HG03103 (cell line): ENCODE results near the gene SMIM5.
"Not testable (repeated sequence)": the region's sequence is repeated elsewhere in the genome, so short reads cannot be mapped to it uniquely, and the experiment has no call there.

Experiments
- ATAC-seq: cut with Tn5 transposase; IDR thresholded peaks from one replicate; pipeline ENCODE4 v1.9.1; 2021; ENCODE audit warnings: low read depth; ENCODE audit not compliant: unreplicated experiment

Gene SMIM5

GRCh38 chr17:75632863-75633485 is at the start of gene SMIM5:
TSS of gene SMIM5 (plus strand) at chr17:75633434. CDS start at chr17:75640202, 6,768 bp downstream.
- no peak for ATAC-seq

- ATAC-seq, result no peak
Observed at GRCh38 chr17:75584849-75585175, 48.4 kb upstream of the SMIM5 start.

GRCh38 chr17:75587675-75588595 is 45.3 kb upstream of the SMIM5 start, which contains the start of gene MYO15B:
TSS of gene MYO15B (plus strand) at chr17:75587800. CDS start at chr17:75588058, 258 bp downstream.
- ATAC-seq, result no peak

GRCh38 chr17:75588596-75589011 is 44.6 kb upstream of the SMIM5 start:
- no peak for ATAC-seq

- ATAC-seq, result peak; percentile 54
Observed at GRCh38 chr17:75589012-75589918, 44.0 kb upstream of the SMIM5 start.

GRCh38 chr17:75589919-75590303 is 43.3 kb upstream of the SMIM5 start:
- no peak for ATAC-seq

- ATAC-seq, result no peak
Observed at GRCh38 chr17:75590314-75590761, 42.9 kb upstream of the SMIM5 start.

GRCh38 chr17:75590849-75591721 is 42.1 kb upstream of the SMIM5 start:
- ATAC-seq, result no peak

- ATAC-seq, result no peak
Observed at GRCh38 chr17:75591722-75592302, 41.4 kb upstream of the SMIM5 start.

- ATAC-seq, result no peak
Observed at GRCh38 chr17:75592348-75593020, 40.8 kb upstream of the SMIM5 start.

DNA sequence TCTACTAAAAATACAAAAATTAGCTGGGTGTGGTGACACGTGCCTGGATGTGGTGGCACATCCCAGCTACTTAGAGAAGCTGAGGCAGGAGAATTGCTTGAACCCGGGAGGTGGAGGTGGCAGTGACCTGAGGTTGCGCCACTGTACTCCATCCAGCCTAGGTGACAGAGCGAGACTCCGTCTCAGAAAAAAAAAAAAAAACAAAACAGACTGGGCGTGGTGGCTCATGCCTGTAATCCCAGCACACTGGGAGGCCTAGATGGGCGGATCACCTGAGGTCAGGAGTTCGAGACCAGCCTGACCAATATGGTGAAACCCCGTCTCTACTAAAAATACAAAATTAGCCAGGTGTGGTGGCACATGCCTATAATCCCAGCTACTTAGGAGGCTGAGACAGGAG is 39.8 kb upstream of the SMIM5 start:
- not testable (repeated sequence) for ATAC-seq

- ATAC-seq, result no peak
Observed at GRCh38 chr17:75594499-75595283, 38.5 kb upstream of the SMIM5 start.

DNA sequence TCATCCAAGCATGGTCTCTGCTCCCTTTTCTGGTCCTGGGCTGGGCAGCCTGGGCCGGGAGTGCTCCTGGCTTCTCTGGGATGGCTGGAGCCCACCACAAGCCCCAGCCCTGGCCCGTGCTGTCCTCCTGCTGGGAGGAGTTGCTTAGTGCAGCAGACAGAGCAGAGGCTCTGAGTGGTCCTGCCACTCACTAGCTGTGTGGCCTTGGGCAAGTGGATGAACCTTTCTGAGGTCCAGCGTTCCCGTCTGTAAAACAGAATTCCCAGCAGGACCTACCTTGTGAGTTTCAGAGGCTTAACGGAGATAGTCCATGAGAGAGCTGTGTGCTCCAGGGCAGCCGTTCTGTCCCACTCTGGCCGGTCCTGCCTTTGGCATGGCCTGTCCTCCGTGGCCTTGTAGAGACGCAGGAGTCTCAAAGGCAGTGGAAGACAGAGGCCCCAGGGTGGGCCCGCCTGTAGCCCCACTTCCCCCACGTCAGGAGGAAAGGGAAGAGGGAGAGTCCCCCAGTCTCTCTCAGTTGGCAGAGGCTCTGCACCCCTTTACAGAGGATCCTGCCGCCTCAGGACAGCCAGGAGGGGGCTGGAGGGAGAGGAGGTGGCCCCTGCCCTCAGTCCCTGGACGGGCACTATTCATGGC is 37.8 kb upstream of the SMIM5 start:
- no peak for ATAC-seq

GRCh38 chr17:75595920-75596313 is 37.3 kb upstream of the SMIM5 start:
- ATAC-seq, result no peak

DNA sequence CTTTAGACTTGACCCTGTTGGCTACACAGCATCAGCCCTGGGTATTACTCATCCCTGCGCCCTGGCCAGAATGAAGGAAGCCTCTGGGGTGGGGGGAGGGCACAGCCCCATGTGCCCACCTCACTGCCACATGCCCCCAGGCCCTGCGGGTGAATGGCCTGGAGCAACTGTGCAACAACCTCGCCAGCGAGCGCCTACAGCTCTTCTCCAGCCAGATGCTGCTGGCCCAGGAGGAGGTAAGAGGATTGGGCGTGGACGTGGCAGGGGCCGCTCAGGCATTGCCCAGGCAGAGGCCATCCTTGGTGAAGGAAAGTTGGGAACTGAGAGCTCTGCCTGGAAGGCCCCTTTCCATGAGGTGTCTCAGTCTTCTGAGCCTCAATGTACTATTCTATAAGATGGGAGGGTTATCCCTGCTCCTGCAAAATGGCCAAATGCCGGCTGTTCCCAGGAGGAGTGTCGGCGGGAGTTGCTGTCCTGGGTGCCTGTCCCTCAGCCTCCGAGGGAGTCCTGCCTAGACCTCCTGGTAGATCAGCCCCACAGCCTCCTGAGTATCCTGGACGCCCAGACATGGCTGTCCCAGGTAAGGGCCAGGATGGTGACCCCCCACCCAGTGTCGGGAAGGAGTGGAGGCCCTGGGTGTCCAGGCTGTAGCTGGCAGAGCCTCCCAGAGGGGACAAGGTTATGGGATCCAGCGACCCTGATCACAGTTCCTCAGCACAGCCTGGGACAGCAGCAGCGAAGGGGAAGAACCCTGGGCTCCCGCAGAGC is 36.7 kb upstream of the SMIM5 start:
- no peak for ATAC-seq

DNA sequence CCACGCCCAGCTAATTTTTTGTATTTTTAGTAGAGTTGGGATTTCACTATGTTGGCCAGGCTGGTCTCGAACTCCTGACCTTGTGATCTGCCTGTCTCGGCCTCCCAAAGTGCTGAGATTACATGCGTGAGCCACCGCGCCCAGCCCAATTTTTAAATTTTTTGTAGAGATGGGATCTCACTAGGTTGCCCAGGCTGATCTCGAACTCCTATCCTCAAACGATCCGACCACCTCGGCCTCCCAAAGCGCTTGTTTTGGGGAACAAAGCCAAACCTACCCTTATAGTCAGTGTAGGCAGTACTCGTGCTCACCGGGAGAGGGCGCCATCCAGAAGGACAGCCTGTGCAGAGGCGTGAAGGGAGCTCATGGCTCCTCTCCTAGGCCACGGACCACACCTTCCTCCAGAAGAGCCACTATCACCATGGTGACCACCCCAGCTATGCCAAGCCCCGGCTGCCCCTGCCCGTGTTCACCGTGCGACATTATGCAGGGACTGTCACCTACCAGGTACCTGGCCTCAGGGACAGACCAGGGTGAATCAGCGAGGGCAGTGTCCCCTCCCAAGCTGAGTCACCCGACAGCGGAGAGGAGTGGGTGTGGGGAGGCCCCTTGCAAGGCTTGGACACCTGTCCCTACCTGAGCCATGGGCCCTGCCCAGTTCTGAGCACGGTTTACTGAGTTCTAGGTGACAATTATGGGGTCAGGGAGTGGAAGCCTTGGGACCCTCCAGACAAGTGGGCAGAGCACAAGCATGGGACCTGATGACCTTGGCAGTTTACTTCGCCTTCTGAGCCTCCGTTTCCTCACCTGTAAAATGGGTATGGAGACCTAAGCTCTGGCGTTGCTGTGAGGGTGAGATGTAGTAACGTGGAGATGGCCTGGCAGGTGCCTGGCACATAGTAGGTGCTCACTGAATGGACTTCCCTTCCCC is 31.9 kb upstream of the SMIM5 start:
- ATAC-seq, result no peak
